GM12878 (cell line): ENCODE data around the gene MRPS18B. TPM values are rescaled to one million over a fixed set of nuclear protein-coding genes. Genes with fewer than 3 reads are reported as not detected.

Experiments used
- CEBPZ ChIP-seq: fragments of 150-350 bp; IDR thresholded peaks from 2 replicates; pipeline ENCODE4 v1.6.1; 2016; ENCODE audit warnings: low read depth, low read length
- FOXM1 ChIP-seq: IDR thresholded peaks from 2 replicates; pipeline ENCODE4 v1.6.1; 2012; ENCODE audit warnings: low read depth, mild to moderate bottlenecking, inconsistent platforms, low read length, moderate library complexity
- JUND ChIP-seq: IDR thresholded peaks from 2 replicates; pipeline ENCODE4 v1.6.1; 2012; ENCODE audit warnings: low read depth, mild to moderate bottlenecking, low read length, improper control_type of control experiment, moderate library complexity
- KLF5 ChIP-seq: fragments of 450-650 bp; IDR thresholded peaks from 2 replicates; pipeline ENCODE4 v1.6.1; 2014; ENCODE audit warnings: mild to moderate bottlenecking; ENCODE audit not compliant: partially characterized antibody
- MEF2B ChIP-seq: fragments of 450-650 bp; IDR thresholded peaks from 2 replicates; pipeline ENCODE4 v1.6.1; 2018; ENCODE audit warnings: mild to moderate bottlenecking, moderate library complexity; ENCODE audit not compliant: partially characterized antibody, poor library complexity, severe bottlenecking
- MTA2 ChIP-seq: fragments of 450-650 bp; IDR thresholded peaks from 2 replicates; pipeline ENCODE4 v1.6.1; 2016; ENCODE audit warnings: low read depth, mild to moderate bottlenecking, moderate library complexity
- NFXL1 ChIP-seq: fragments of 450-650 bp; IDR thresholded peaks from 2 replicates; pipeline ENCODE4 v1.6.1; 2017; ENCODE audit warnings: antibody characterized with exemption, mild to moderate bottlenecking, borderline replicate concordance
- NR2F1 ChIP-seq: fragments of 450-650 bp; conservative IDR thresholded peaks from 2 replicates; pipeline ENCODE4 v1.6.1; 2017; ENCODE audit warnings: mild to moderate bottlenecking
- NRF1 ChIP-seq: conservative IDR thresholded peaks from 2 replicates; pipeline ENCODE4 v1.6.1; 2011; ENCODE audit warnings: mild to moderate bottlenecking, low read depth, low read length, improper control_type of control experiment
- PAX5 ChIP-seq: IDR thresholded peaks from 2 replicates; pipeline ENCODE4 v1.6.1; 2011; ENCODE audit warnings: low read depth, low read length, borderline replicate concordance
- POLR2A ChIP-seq: IDR thresholded peaks from 2 replicates; pipeline ENCODE4 v1.6.1; 2011; ENCODE audit warnings: low read depth, mild to moderate bottlenecking, low read length
- POLR2AphosphoS2 ChIP-seq: IDR thresholded peaks from 2 replicates; pipeline ENCODE4 v1.6.1; 2011; ENCODE audit warnings: low read depth, mild to moderate bottlenecking, low read length, improper control_type of control experiment, moderate library complexity
- RAD21 ChIP-seq: IDR thresholded peaks from 2 replicates; pipeline ENCODE4 v1.6.1; 2011; ENCODE audit warnings: mild to moderate bottlenecking, low read depth, low read length, moderate library complexity; ENCODE audit not compliant: insufficient read depth
- SMAD1 ChIP-seq: fragments of 450-650 bp; IDR thresholded peaks from 2 replicates; pipeline ENCODE4 v1.6.1; 2018; ENCODE audit warnings: mild to moderate bottlenecking, low read depth; ENCODE audit not compliant: partially characterized antibody
- SMARCA5 ChIP-seq: fragments of 450-650 bp; IDR thresholded peaks from 2 replicates; pipeline ENCODE4 v1.6.1; 2017; ENCODE audit warnings: mild to moderate bottlenecking
- SPI1 ChIP-seq: IDR thresholded peaks from 2 replicates; pipeline ENCODE4 v1.6.1; 2011; ENCODE audit warnings: low read depth, mild to moderate bottlenecking, low read length, moderate library complexity, borderline replicate concordance; ENCODE audit not compliant: insufficient read depth
- STAT1 ChIP-seq: fragments of 450-650 bp; conservative IDR thresholded peaks from 2 replicates; pipeline ENCODE4 v1.6.1; 2014; ENCODE audit warnings: antibody characterized with exemption, mild to moderate bottlenecking
- TAF1 ChIP-seq: IDR thresholded peaks from 2 replicates; pipeline ENCODE4 v1.6.1; 2011; ENCODE audit warnings: mild to moderate bottlenecking, low read depth, low read length, borderline replicate concordance
- USF1 ChIP-seq: IDR thresholded peaks from 2 replicates; pipeline ENCODE4 v1.6.1; 2011; ENCODE audit warnings: borderline replicate concordance, low read depth, mild to moderate bottlenecking, moderate library complexity, mixed read lengths, low read length; ENCODE audit not compliant: insufficient read depth; ENCODE audit errors: extremely low read length
- YBX1 ChIP-seq: fragments of 450-650 bp; IDR thresholded peaks from 2 replicates; pipeline ENCODE4 v1.6.1; 2016; ENCODE audit warnings: antibody characterized with exemption
- ZBTB4 ChIP-seq: fragments of 450-650 bp; formaldehyde crosslinking; IDR thresholded peaks from 2 replicates; pipeline ENCODE4 v1.4.0; 2022; ENCODE audit warnings: mild to moderate bottlenecking, moderate library complexity
- polyA plus RNA-seq, 11 experiments: library from polyadenylated mRNA; depleted of rRNA in 4 of 11; unstranded in 6 of 11; stranded (reverse) in 5 of 11; fragments of >200 nt; fragmentation: Nextera tagmentation in 4 of 11; fragmentation: Illumina TruSeq in 1 of 11; extraction: Ambion mirVana in 4 of 11; extraction: Trizol in 1 of 11; gene quantifications; 1 replicate in 1 of 11; 2 replicates in 10 of 11; pipeline versions ENCODE4 v1.2.1 to v1.2.3, GENCODE V29; 2011 to 2016; ENCODE audit warnings: inconsistent platforms in 2 of 11, missing spikeins in 2 of 11, low read depth in 1 of 11
- total RNA-seq, 4 experiments: library from RNA; depleted of rRNA in 3 of 4; stranded (reverse); fragments of >200 nt in 3 of 4; fragmentation: Illumina TruSeq in 1 of 4; extraction: Trizol in 1 of 4; gene quantifications; 2 replicates each; pipeline versions ENCODE4 v1.2.1 to v1.2.3, GENCODE V29; 2013 to 2021
- TF ChIP-seq, protein P1 (sequence below): IDR thresholded peaks from 2 replicates; pipeline ENCODE4 v1.6.1; 2011; ENCODE audit warnings: mild to moderate bottlenecking, low read depth, low read length, moderate library complexity; ENCODE audit not compliant: insufficient replicate concordance

The MRPS18B gene
- total and polyA plus RNA-seq, 10 of the 15 experiments (the other 5 are each of a cell fraction or from before 2014, with no cell fraction given) = 80.9 to 259 (median 140) TPM

DNA sequence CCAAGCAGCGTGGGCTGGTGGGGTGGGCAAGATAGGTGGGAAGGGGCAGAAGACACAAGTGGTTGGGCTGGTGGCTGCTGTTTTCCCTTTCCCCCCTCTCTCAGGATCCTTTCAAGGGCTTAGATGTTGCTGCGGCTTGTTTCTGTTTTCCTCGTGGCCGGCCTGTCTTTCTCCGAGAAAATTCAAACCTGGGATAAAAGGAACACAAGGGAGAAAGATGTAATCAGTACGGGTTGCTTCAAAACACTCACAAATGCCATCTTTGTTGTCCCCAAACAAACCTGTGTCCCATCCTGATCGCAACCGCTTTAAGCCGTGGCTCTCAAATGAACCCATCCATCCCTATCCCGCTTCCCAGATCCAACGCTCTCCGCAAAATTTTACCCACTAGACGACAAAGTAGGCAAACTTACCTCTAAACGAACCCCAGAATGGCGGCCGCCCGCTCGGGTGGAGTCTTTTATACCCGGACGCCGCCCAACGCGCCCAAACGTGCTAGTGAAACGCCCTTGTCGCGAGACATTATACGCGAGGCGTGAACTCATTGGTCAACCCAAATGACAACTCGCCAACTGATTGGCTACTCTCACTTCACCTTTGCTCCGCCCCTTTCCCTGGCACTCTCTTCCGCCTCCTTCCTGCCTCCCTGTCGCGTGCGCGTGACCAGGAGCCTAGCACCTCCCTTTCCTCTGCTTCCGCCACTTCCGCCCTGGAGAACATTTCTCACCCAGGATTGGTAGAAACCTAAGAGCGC is 652 bp upstream of the MRPS18B start, which contains the start of gene PPP1R10 (continued):
- TF ChIP-seq, protein P1, sequence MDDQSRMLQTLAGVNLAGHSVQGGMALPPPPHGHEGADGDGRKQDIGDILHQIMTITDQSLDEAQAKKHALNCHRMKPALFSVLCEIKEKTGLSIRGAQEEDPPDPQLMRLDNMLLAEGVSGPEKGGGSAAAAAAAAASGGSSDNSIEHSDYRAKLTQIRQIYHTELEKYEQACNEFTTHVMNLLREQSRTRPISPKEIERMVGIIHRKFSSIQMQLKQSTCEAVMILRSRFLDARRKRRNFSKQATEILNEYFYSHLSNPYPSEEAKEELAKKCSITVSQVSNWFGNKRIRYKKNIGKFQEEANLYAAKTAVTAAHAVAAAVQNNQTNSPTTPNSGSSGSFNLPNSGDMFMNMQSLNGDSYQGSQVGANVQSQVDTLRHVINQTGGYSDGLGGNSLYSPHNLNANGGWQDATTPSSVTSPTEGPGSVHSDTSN = peak; percentile 68
- no peak for TF ChIP-seq MTA2
- no peak for TF ChIP-seq JUND
- no peak for TF ChIP-seq NRF1
- TF ChIP-seq POLR2AphosphoS2 = peak; percentile 99
- TF ChIP-seq KLF5 = peak; percentile 92
- TF ChIP-seq SMAD1 = peak; percentile 100
- TF ChIP-seq MEF2B = no peak
- TF ChIP-seq STAT1 = peak; percentile 78; the same call in 1 of the 2 replicates
- peak; percentile 89 for TF ChIP-seq ZBTB4 (CRISPR knock-in tag)
- peak; percentile 91 for TF ChIP-seq FOXM1
- TF ChIP-seq POLR2A = peak; percentile 97
- peak; percentile 100 for TF ChIP-seq TAF1
- no peak for TF ChIP-seq NFXL1
- TF ChIP-seq YBX1 = no peak
- TF ChIP-seq NR2F1 = 0 out of 2 replicates have a peak, but pooled peaks have one; percentile 18
- TF ChIP-seq CEBPZ = peak; percentile 53
- TF ChIP-seq RAD21 = no peak
- peak; percentile 61 for TF ChIP-seq USF1
- TF ChIP-seq SMARCA5 = peak; percentile 30; the same call in 1 of the 2 replicates
- peak; percentile 63 for TF ChIP-seq SPI1
- peak; percentile 50; the same call in 1 of the 2 replicates for TF ChIP-seq PAX5
